ENCODE measurements around the gene NDUFS4. TPM values are rescaled to one million over a fixed set of nuclear protein-coding genes. Genes with fewer than 3 reads are reported as not detected.

The NDUFS4 gene
- total RNA-seq, 1 donor from 2014 or later: 44.7 TPM

Other genes starting within 250 kb of the NDUFS4 start
- gene FST, start 80.0 kb upstream of the NDUFS4 start, total RNA-seq: 16.9 TPM

Data from left lobe of liver (tissue), 1 donor.